NCI-H1105 treated with DMSO at 0.1 percent for 48 hours (cell line): ENCODE data around the gene PHLDB3.
"Not testable (repeated sequence)": the region's sequence is repeated elsewhere in the genome, so short reads cannot be mapped to it uniquely, and the experiment has no call there.

Source experiments
- DNase-seq: peaks from one replicate; lab custom pipeline; 2025; lab: John Stamatoyannopoulos, UW

Gene PHLDB3

DNA sequence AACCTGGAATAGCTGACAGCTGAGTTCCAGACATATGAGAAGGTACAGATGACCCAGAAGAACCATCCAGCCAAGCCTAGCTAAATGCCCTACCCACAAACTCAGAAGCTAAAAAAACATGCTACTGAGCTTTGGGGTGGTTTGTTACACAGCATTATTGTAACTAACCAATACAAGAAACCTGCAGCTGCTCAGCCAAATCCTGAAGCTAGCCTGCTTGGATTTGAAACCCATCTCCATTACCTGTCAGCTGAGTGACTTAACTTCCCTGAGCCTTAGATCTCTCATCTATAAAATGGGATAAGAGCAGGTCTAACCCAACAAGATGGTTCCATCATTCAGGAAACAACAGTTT is 64.9 kb downstream of the PHLDB3 start:
- no peak for DNase-seq

DNA sequence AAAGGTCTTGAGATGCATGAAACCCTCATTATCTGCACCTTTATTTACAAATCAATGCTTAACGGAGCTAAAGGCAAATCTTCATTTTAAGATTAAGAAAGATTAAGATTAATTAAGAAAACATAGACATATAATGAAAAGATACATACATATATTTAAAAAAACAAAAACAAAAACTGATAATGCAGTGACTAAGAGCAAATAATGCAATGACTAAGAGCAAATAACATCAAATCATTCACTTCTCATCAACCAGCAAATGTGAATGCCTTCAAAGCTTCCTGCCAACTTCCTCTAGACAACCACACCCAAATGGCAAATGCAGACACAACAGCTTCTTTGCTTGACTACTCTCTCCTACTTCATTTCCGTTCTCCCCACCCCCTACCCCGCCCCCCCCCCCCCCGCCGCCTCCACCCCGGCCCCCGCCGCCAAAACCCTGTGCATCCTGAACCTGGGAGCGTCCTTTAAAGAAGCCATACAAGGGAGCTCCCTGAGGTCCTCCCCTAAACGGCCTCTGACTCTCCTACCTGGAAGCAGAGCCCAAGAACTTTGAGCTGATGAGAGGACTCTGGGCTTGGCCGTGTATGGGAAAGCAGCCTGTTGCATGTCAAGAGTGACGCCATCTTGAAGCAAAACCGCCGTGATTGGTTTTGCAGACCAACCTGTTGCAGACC is 65.4 kb downstream of the PHLDB3 start:
- no peak for DNase-seq

DNA sequence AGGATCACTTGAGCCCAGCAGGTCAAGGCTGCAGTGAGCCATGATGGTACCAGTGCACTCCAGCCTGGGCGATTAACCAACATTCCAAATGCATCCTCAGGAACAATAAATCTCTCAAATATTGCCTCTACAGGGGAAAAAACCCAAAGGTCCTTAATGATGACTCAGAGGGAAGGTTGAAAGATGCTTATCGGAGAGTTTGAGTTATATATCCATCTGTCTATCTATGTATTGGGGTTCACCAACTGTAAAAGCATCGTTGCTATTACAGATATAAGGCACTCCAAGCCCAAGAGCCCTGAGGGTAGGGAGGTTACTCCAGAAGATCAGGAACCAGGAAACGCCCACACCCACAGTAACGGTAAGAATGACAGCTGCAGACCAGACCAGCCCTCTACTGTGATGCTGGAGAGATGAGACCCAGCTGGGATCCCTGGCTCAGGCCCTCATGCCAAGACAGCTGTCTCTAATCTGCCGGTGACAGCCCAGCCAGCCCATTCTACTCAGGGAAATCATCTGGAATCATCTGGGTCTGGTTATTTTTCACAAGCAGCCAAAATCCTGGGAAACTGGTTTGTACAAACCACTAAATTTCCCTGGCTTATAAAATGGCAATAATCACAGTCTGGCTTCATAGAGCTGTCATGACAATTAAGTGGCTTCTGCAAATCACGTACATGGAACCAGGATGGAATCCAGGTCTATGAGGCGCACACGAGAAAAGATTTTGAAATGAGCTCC is 66.1 kb downstream of the PHLDB3 start:
- no peak for DNase-seq

DNA sequence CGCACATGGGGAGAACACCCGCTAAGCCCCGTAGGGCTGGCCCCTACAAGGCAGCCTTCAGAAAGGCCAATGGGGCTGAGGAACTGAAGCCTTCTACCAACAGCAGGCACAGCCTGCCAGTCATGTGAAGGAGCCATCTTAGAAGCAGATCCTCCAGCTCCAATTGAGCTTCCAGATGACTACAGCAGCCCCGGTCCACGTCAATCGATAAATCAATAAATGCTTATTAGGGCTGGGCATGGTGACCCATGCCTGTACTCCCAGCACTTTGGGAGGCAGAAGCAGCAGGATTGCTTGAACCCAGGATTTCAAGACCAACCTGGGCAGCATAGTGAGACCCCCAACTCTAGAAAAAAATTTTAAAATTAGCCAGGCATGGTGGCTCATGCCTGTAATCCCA is 66.8 kb downstream of the PHLDB3 start:
- no peak for DNase-seq

DNA sequence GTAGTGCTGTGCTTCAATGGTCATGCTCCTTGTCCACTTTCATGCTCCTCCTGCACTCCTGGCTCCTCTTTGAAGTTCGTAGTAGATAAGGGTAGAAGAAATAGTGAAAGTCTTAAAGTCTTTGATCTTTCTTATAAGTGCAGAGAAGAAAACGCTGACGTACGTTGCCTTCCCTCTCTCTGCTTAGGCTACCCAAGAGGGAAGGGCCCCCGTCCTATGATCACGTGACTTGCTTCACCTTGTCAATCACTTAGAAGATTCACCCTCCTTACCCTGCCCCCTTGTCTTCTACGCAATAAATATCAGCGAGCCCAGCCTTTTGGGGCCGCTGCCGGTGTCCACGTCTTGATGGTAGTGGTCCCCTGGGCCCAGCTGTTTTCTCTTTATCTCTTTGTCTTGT is 67.3 kb downstream of the PHLDB3 start:
- DNase-seq, result not testable (repeated sequence)

DNA sequence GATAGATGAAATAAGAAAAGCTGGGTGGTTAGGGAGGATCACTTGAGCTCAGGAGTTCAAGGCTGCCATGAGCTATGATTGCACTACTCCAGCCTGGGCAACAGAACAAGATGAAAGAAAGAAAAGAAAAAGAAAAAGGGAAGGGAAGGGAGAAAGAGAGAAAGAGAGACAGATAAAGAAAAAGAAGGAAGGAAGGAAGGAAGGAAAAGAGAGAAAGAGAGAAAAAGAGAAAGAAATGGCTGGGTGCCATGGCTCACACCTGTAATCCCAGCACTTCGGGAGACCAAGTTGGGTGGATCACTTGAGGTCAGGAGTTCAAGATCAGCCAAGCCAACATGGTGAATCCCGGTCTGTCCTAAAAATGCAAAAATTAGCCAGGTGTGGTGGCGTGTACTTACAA is 68.8 kb downstream of the PHLDB3 start:
- no peak for DNase-seq

DNA sequence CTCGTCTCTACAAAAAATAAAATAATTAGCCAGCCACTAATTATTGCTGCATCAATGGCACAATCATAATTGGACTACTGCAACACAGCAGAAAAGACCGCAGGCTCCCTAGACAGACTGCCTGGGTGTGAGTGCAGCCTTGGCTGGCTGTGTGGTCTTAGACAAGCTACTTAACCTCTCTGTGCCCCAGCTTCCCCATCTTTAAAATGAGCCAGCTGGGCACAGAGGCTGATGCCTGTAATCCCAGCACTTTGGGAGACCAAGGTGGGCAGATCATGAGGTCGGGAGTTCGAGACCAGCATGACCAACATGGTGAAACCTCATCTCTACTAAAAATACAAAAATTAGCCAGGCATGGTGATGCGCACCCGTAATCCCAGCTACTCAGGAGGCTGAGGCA is 70.9 kb downstream of the PHLDB3 start:
- no peak for DNase-seq

DNA sequence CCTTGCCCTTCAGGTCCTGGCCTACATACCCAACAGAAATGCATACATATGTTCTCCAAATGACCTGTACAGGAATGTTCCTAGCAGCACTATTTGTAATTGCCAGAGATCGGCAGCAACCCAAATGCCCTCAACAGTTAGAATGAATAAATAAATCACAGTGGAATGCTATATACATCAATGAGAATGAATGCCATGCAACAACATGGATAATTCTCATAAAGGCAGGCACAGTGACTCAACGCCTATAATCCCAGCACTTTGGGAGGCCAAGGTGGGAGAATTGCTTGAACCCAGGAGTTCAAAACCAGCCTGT is 71.2 kb downstream of the PHLDB3 start:
- DNase-seq, result no peak

DNA sequence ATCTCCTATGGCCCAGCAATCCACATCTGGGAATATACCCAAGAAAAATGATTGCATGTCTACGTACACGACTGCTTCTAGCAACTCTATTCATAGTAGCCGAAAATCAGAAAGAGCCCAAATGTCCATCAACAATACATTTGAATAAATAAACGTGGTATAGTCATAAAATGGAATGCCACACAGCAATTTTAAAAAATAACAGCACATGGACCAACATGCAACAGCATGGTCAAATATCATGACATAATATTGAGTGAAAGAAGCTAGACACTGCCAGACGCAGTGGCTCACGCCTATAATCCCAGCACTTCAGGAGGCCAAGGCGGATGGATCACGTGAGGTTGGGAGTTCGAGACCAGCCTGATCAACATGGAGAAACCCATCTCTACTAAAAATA is 73.6 kb downstream of the PHLDB3 start:
- no peak for DNase-seq

DNA sequence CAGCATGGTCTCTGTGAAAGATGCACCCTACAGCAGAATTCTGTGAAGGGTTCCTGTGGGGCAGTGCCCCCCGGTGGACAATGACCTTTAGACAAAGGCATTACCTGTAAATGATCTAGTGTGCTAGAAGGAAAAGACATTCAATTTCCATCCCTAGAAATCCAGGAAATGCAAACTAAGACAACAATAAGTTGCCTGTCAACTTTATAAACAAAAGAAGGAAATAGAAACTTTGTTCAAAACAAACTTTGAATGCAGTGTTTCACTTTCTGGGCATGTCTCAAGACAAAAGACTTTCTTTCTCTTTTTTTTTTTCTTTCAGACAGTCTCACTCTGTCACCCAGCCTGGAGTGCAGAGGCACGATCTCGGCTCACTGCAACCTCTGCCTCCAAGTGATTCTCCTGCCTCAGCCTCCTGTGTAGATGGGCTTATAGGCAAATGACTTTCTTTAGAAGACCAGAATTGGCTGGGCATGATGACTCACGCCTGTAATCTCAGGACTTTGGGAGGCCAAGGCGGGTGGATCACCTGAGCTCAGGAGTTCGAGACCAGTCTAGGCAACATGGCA is 74.3 kb downstream of the PHLDB3 start:
- DNase-seq, result no peak

DNA sequence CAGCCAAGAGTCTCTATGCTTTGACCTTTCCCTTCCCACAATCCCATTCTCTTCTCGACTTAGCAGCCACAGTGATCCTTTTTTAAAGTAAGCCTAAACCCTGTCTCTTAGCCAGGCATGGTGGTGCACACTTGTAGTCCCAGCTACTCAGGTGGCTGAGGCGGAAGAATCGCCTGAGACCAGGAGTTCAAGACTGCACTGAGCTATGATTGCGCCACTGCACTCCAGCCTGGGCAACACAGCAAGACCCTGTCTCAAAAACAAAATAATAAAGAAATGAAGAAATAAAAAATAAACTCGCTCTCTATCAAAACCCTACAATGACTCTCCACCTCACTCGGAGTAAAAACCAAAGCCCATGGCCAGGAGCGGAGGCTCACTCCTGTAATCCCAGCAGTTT is 75.2 kb downstream of the PHLDB3 start:
- no peak for DNase-seq

DNA sequence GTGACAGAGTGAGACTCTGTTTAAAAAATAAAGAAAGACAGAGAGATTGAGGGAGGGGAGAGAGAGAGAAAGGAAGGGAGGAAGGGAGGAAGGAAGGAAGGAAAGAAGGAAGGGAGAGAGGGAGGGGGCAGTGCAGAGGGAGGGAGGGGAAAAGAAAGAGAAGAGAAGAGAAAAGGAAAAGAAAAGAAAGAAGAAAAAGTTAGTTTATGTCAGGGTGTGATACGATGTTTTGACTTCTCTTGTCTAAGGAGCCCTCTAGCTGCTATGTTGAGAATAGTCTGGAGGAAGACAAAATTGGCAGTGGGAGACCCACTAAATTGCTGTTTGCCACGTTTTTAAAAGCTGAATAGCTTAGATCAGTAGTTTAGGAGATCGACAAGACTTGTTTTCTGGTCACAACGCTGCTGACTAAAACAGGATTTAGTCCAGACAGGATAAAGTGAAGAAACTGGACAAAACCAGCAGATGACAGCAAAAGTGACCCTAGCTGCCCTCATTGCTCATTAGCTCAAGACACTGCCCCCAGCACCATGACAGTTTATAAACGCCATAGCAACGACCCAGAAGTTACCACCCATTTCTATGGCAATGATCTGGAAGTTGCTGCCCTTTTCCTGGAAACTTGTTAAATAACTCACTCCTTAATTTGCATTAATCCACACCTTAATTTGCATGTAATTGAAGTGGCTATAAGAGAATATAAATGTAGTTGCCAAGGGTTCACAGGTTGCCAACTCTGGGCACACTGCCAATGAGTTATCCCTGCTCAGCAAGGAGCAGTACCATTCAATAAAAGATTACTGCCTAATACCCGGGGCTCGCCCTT is 78.8 kb downstream of the PHLDB3 start:
- peak; percentile 82 for DNase-seq
